ENCODE results near the gene RAP1GAP2.

- TF ChIP-seq MYNN (tag by site-specific recombination; IDR thresholded peaks at IDR 0.05; ENCODE audit: borderline replicate concordance): no peak
- no peak for TF ChIP-seq ZNF311 (tag by site-specific recombination; IDR thresholded peaks at IDR 0.05; ENCODE audit: borderline replicate concordance)
- TF ChIP-seq ZNF513 (tag by site-specific recombination; IDR thresholded peaks at IDR 0.05): no peak
- TF ChIP-seq REST (tag by site-specific recombination; IDR thresholded peaks at IDR 0.05): no peak
- no peak for TF ChIP-seq CTCF (tag by site-specific recombination; IDR thresholded peaks at IDR 0.05)
- TF ChIP-seq MZF1 (tag by site-specific recombination; IDR thresholded peaks at IDR 0.05; ENCODE audit: borderline replicate concordance): no peak
- TF ChIP-seq ZNF555 (tag by site-specific recombination; conservative IDR thresholded peaks at IDR 0.05): no peak
- no peak for TF ChIP-seq GLI4 (tag by site-specific recombination; IDR thresholded peaks at IDR 0.05)
- no peak for TF ChIP-seq GLI2 (tag by site-specific recombination; IDR thresholded peaks at IDR 0.05; ENCODE audit: borderline replicate concordance, low read depth)
Measured at GRCh38 chr17:3027786-3028532, 231.7 kb downstream of the RAP1GAP2 start.
